ENCODE measurements around the gene FBXO10. TPM values are rescaled to one million over a fixed set of nuclear protein-coding genes. Genes with fewer than 3 reads are reported as not detected.

FBXO10 gene
- total and polyA plus RNA-seq, 2 experiments from 2014 or later: 3.4 to 13.4 TPM

- TF ChIP-seq, protein P1, sequence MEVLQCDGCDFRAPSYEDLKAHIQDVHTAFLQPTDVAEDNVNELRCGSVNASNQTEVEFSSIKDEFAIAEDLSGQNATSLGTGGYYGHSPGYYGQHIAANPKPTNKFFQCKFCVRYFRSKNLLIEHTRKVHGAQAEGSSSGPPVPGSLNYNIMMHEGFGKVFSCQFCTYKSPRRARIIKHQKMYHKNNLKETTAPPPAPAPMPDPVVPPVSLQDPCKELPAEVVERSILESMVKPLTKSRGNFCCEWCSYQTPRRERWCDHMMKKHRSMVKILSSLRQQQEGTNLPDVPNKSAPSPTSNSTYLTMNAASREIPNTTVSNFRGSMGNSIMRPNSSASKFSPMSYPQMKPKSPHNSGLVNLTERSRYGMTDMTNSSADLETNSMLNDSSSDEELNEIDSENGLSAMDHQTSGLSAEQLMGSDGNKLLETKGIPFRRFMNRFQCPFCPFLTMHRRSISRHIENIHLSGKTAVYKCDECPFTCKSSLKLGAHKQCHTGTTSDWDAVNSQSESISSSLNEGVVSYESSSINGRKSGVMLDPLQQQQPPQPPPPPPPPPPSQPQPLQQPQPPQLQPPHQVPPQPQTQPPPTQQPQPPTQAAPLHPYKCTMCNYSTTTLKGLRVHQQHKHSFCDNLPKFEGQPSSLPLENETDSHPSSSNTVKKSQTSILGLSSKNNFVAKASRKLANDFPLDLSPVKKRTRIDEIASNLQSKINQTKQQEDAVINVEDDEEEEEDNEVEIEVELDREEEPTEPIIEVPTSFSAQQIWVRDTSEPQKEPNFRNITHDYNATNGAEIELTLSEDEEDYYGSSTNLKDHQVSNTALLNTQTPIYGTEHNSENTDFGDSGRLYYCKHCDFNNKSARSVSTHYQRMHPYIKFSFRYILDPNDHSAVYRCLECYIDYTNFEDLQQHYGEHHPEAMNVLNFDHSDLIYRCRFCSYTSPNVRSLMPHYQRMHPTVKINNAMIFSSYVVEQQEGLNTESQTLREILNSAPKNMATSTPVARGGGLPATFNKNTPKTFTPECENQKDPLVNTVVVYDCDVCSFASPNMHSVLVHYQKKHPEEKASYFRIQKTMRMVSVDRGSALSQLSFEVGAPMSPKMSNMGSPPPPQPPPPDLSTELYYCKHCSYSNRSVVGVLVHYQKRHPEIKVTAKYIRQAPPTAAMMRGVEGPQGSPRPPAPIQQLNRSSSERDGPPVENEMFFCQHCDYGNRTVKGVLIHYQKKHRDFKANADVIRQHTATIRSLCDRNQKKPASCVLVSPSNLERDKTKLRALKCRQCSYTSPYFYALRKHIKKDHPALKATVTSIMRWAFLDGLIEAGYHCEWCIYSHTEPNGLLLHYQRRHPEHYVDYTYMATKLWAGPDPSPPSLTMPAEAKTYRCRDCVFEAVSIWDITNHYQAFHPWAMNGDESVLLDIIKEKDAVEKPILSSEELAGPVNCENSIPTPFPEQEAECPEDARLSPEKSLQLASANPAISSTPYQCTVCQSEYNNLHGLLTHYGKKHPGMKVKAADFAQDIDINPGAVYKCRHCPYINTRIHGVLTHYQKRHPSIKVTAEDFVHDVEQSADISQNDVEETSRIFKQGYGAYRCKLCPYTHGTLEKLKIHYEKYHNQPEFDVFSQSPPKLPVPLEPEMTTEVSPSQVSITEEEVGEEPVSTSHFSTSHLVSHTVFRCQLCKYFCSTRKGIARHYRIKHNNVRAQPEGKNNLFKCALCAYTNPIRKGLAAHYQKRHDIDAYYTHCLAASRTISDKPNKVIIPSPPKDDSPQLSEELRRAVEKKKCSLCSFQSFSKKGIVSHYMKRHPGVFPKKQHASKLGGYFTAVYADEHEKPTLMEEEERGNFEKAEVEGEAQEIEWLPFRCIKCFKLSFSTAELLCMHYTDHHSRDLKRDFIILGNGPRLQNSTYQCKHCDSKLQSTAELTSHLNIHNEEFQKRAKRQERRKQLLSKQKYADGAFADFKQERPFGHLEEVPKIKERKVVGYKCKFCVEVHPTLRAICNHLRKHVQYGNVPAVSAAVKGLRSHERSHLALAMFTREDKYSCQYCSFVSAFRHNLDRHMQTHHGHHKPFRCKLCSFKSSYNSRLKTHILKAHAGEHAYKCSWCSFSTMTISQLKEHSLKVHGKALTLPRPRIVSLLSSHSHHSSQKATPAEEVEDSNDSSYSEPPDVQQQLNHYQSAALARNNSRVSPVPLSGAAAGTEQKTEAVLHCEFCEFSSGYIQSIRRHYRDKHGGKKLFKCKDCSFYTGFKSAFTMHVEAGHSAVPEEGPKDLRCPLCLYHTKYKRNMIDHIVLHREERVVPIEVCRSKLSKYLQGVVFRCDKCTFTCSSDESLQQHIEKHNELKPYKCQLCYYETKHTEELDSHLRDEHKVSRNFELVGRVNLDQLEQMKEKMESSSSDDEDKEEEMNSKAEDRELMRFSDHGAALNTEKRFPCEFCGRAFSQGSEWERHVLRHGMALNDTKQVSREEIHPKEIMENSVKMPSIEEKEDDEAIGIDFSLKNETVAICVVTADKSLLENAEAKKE (CRISPR knock-in tag; IDR thresholded peaks at IDR 0.05): no peak
- no peak for TF ChIP-seq STAT1 (IDR thresholded peaks at IDR 0.05; ENCODE audit: unreplicated experiment)
- no peak for TF ChIP-seq POLR2AphosphoS5 (IDR thresholded peaks at IDR 0.05; ENCODE audit: low read depth)
- TF ChIP-seq REST (IDR thresholded peaks at IDR 0.05; ENCODE audit: unreplicated experiment): no peak
- no peak for TF ChIP-seq JUNB (IDR thresholded peaks at IDR 0.05; ENCODE audit: unreplicated experiment)
- TF ChIP-seq ZNF331 (CRISPR knock-in tag; IDR thresholded peaks at IDR 0.05; ENCODE audit: low read depth): no peak
Measured at GRCh38 chr9:37565661-37566618, 10.2 kb downstream of the FBXO10 start (continued).

Data from GM23338 (cell line).